Glutamatergic neuron (in vitro differentiated cells): ENCODE measurements around the gene USP47. TPM values are rescaled to one million over a fixed set of nuclear protein-coding genes. Genes with fewer than 3 reads are reported as not detected.

Experiments
- DNase-seq: peaks from one replicate; pipeline ENCODE4 v3.0.0; 2022
- H3K27ac Mint-ChIP-seq: one replicate; pipeline ENCODE4 v1.8.0; 2020; ENCODE audit warnings: mild to moderate bottlenecking, mixed read lengths, inconsistent platforms; ENCODE audit not compliant: unreplicated experiment
- H3K27me3 Mint-ChIP-seq: one replicate; pipeline ENCODE4 v1.8.0; 2020; ENCODE audit warnings: mild to moderate bottlenecking, moderate library complexity, mixed read lengths, inconsistent platforms; ENCODE audit not compliant: unreplicated experiment
- H3K36me3 Mint-ChIP-seq: one replicate; pipeline ENCODE4 v1.8.0; 2020; ENCODE audit warnings: mild to moderate bottlenecking, mixed read lengths, inconsistent platforms; ENCODE audit not compliant: unreplicated experiment
- H3K4me1 Mint-ChIP-seq: one replicate; pipeline ENCODE4 v1.8.0; 2020; ENCODE audit warnings: mild to moderate bottlenecking, low read depth, mixed read lengths, inconsistent platforms; ENCODE audit not compliant: unreplicated experiment
- H3K4me3 Mint-ChIP-seq: one replicate; pipeline ENCODE4 v1.8.0; 2020; ENCODE audit warnings: mild to moderate bottlenecking, mixed read lengths, inconsistent platforms; ENCODE audit not compliant: unreplicated experiment
- H3K9me3 Mint-ChIP-seq: one replicate; pipeline ENCODE4 v1.8.0; 2020; ENCODE audit warnings: mild to moderate bottlenecking, moderate library complexity, mixed read lengths, inconsistent platforms; ENCODE audit not compliant: unreplicated experiment
- CTCF ChIP-seq: fragments of 200-600 bp; sonication (generic); IDR thresholded peaks from one replicate; pipeline ENCODE4 v1.5.0; 2021; ENCODE audit not compliant: partially characterized antibody, unreplicated experiment
- total RNA-seq: library from RNA; stranded (reverse); fragmentation: NEBNext Ultra II Directional; extraction: Animal tissue kit (Norgen Biotek cat#: 25700); gene quantifications from one replicate; pipeline ENCODE4 v1.2.1, GENCODE V29; 2021; ENCODE audit not compliant: unreplicated experiment

Gene USP47
- total RNA-seq, 1 donor from 2014 or later = 63.4 TPM

- DNase-seq = no peak
- Mint-ChIP-seq H3K36me3 (no peaks in the 10 kb centered on the region), H3K4me1 (peaks cover 23% of the 10 kb centered on the region), H3K27ac (no peak overlapping the region), H3K27me3 (no peaks in the 10 kb centered on the region), H3K9me3 (no peaks in the 10 kb centered on the region), H3K4me3 (no peak overlapping the region)
- TF ChIP-seq CTCF = no peak
Observed at GRCh38 chr11:11909727-11910126, 68.0 kb downstream of the USP47 start.

GRCh38 chr11:11910541-11910940, 68.8 kb downstream of the USP47 start:
- H3K27me3 Mint-ChIP-seq = no peaks in the 10 kb centered on the region
- no peak for TF ChIP-seq CTCF
- DNase-seq = no peak

GRCh38 chr11:11913395-11913794, 71.6 kb downstream of the USP47 start:
- no peak for TF ChIP-seq CTCF
- no peak overlapping the region for H3K4me3 Mint-ChIP-seq
- no peak for DNase-seq
- H3K27me3 Mint-ChIP-seq = no peaks in the 10 kb centered on the region
- H3K27ac Mint-ChIP-seq = no peak overlapping the region
- no peaks in the 10 kb centered on the region for H3K36me3 Mint-ChIP-seq
- H3K9me3 Mint-ChIP-seq = no peaks in the 10 kb centered on the region
- peaks cover 27% of the 10 kb centered on the region for H3K4me1 Mint-ChIP-seq

More at GRCh38 chr11:11910541-11910940, 68.8 kb downstream of the USP47 start:
- Mint-ChIP-seq H3K36me3 (no peaks in the 10 kb centered on the region), H3K27ac (peak overlapping the region; percentile 28), H3K4me1 (peaks cover 23% of the 10 kb centered on the region), H3K9me3 (no peaks in the 10 kb centered on the region), H3K4me3 (no peak overlapping the region)

- peaks cover 19% of the 10 kb centered on the region for H3K4me1 Mint-ChIP-seq
- H3K27ac Mint-ChIP-seq = no peak overlapping the region
- no peaks in the 10 kb centered on the region for H3K36me3 Mint-ChIP-seq
- H3K27me3 Mint-ChIP-seq = no peaks in the 10 kb centered on the region
- TF ChIP-seq CTCF = no peak
- no peaks in the 10 kb centered on the region for H3K9me3 Mint-ChIP-seq
- H3K4me3 Mint-ChIP-seq = no peak overlapping the region
- DNase-seq = no peak
Observed at GRCh38 chr11:11915625-11916024, 73.9 kb downstream of the USP47 start.

- Mint-ChIP-seq H3K4me1 (peaks cover 6% of the 10 kb centered on the region), H3K27me3 (no peaks in the 10 kb centered on the region), H3K36me3 (no peaks in the 10 kb centered on the region), H3K9me3 (no peaks in the 10 kb centered on the region), H3K4me3 (no peak overlapping the region), H3K27ac (peak overlapping the region; percentile 11)
- no peak for TF ChIP-seq CTCF
- DNase-seq = no peak
Observed at GRCh38 chr11:11916981-11917399, 75.2 kb downstream of the USP47 start.
